Keratinocyte (primary cell): ENCODE results near the gene TAPT1. TPM values are rescaled to one million over a fixed set of nuclear protein-coding genes. Genes with fewer than 3 reads are reported as not detected.

Source experiments
- DNase-seq: peaks from one replicate; pipeline ENCODE4 v3.0.0-alpha.2; 2011; ENCODE audit warnings: low read depth, missing footprints, low spot score
- FAIRE-seq: peaks from 2 replicates; lab custom pipeline; 2011; peaks lifted over from hg19 to GRCh38; lab: Jason Lieb, UNC
- H2AFZ ChIP-seq: 2 replicates; pipeline ENCODE4 v1.6.0; 2012; ENCODE audit warnings: low read length, control low read depth, inconsistent platforms; ENCODE audit not compliant: control insufficient read depth
- H3K27ac ChIP-seq: 2 replicates; pipeline ENCODE4 v1.5.1; 2011; ENCODE audit warnings: low read length; ENCODE audit not compliant: control insufficient read depth, insufficient read depth
- H3K27me3 ChIP-seq: 3 replicates; pipeline ENCODE4 v1.6.0; 2011; ENCODE audit warnings: low read length; ENCODE audit not compliant: control insufficient read depth, insufficient read depth; ENCODE audit errors: extremely low read depth
- H3K36me3 ChIP-seq, 2 experiments: 2 replicates in 1 of 2; 3 replicates in 1 of 2; pipeline ENCODE4 v1.5.1; 2011; ENCODE audit warnings: low read length in 2 of 2, mild to moderate bottlenecking in 1 of 2; ENCODE audit not compliant: control insufficient read depth in 2 of 2, insufficient read depth in 2 of 2; ENCODE audit errors: extremely low read depth in 1 of 2
- H3K4me1 ChIP-seq: 3 replicates; pipeline ENCODE4 v1.5.1; 2011; ENCODE audit warnings: low read length; ENCODE audit not compliant: control insufficient read depth, insufficient read depth; ENCODE audit errors: extremely low read depth
- H3K4me2 ChIP-seq: 3 replicates; pipeline ENCODE4 v1.6.0; 2011; ENCODE audit warnings: low read depth, low read length; ENCODE audit not compliant: control insufficient read depth, insufficient read depth; ENCODE audit errors: extremely low read depth
- H3K4me3 ChIP-seq, 3 experiments: fragments of 200-600 bp in 1 of 3; sonication (generic) in 1 of 3; 2 replicates in 2 of 3; 3 replicates in 1 of 3; pipeline ENCODE4 v1.5.1; 2011 to 2016; ENCODE audit warnings: low read length in 3 of 3, mild to moderate bottlenecking in 3 of 3, control low read depth in 2 of 3, inconsistent platforms in 1 of 3, low read depth in 1 of 3, mixed read lengths in 1 of 3, mixed run types in 1 of 3, moderate library complexity in 1 of 3; ENCODE audit not compliant: control insufficient read depth in 2 of 3, insufficient read depth in 2 of 3; ENCODE audit errors: extremely low read depth in 1 of 3
- H3K79me2 ChIP-seq: 2 replicates; pipeline ENCODE4 v1.6.0; 2012; ENCODE audit warnings: low read length; ENCODE audit not compliant: control insufficient read depth, insufficient read depth
- H3K9ac ChIP-seq: 3 replicates; pipeline ENCODE4 v1.6.0; 2011; ENCODE audit warnings: low read length; ENCODE audit not compliant: control insufficient read depth, insufficient read depth; ENCODE audit errors: extremely low read depth
- H3K9me1 ChIP-seq: 3 replicates; pipeline ENCODE4 v1.6.0; 2011; ENCODE audit warnings: low read length; ENCODE audit not compliant: control insufficient read depth, insufficient read depth; ENCODE audit errors: extremely low read depth
- H3K9me3 ChIP-seq: 2 replicates; pipeline ENCODE4 v1.5.1; 2012; ENCODE audit warnings: low read depth, low read length; ENCODE audit not compliant: control insufficient read depth
- H4K20me1 ChIP-seq: 3 replicates; pipeline ENCODE4 v1.6.0; 2011; ENCODE audit warnings: low read length; ENCODE audit not compliant: control insufficient read depth, insufficient read depth; ENCODE audit errors: extremely low read depth
- CTCF ChIP-seq, 3 experiments: IDR thresholded peaks in 1 of 3; conservative IDR thresholded peaks in 1 of 3; optimal IDR thresholded peaks in 1 of 3; 2 replicates in 2 of 3; 3 replicates in 1 of 3; pipeline versions ENCODE3 to v1.5.1; 2011; ENCODE audit warnings: low read length in 3 of 3, mild to moderate bottlenecking in 3 of 3, moderate library complexity in 2 of 3, control low read depth in 1 of 3, inconsistent platforms in 1 of 3; ENCODE audit not compliant: insufficient read depth in 2 of 3; ENCODE audit errors: extremely low read depth in 1 of 3
- EZH2 ChIP-seq: IDR thresholded peaks from one replicate; pipeline ENCODE4 v1.6.1; 2012; ENCODE audit warnings: inconsistent platforms, mild to moderate bottlenecking, low read length, moderate library complexity
- dilution Hi-C: fragments of 300-500 bp; cut with MboI; formaldehyde crosslinking; loops from one replicate; pipeline ENCODE4 v1.7.0; 2020; ENCODE audit warnings: low sequenced_read_pairs; ENCODE audit not compliant: extremely low pct_ligation_motif_present
- polyA plus RNA-seq, 5 experiments: library from polyadenylated mRNA; depleted of rRNA in 3 of 5; stranded (reverse) in 3 of 5; stranded (forward) in 1 of 5; unstranded in 1 of 5; fragments of >200 nt; gene quantifications; 1 replicate in 1 of 5; 2 replicates in 3 of 5; 3 replicates in 1 of 5; pipeline versions ENCODE4 v1.2.1 to v1.2.3, GENCODE V29; 2011 to 2012; ENCODE audit warnings: missing spikeins in 2 of 5, low read depth in 1 of 5, low replicate concordance in 1 of 5

Gene TAPT1
- polyA plus RNA-seq, 1 donor (not counting 4 experiments of a cell fraction or from before 2014, with no cell fraction given) = 10.7 TPM

GRCh38 chr4:16235209-16235608 is 8.9 kb upstream of the TAPT1 start:
- H4K20me1 ChIP-seq = no peaks in the 10 kb centered on the region
- no peak overlapping the region for H3K4me2 ChIP-seq
- no peak overlapping the region for H3K4me3 ChIP-seq
- H3K9me3 ChIP-seq = no peaks in the 10 kb centered on the region
- FAIRE-seq = no peak
- H3K79me2 ChIP-seq = no peaks in the 10 kb centered on the region
- DNase-seq = no peak
- dilution Hi-C loops = no loop called here
- no peaks in the 10 kb centered on the region for H3K27me3 ChIP-seq
- no peak overlapping the region for H3K27ac ChIP-seq
- no peak overlapping the region for H3K9ac ChIP-seq
- TF ChIP-seq CTCF (optimal IDR thresholded peaks at IDR 0.05 in 1 of 3, IDR thresholded peaks at IDR 0.05 in 1 of 3, conservative IDR thresholded peaks at IDR 0.05 in 1 of 3; ENCODE audit: extremely low read depth in 1 of 3, insufficient read depth in 2 of 3, low read length in 3 of 3) = no peak
- no peak overlapping the region for H2AFZ ChIP-seq
- H3K4me1 ChIP-seq = no peaks in the 10 kb centered on the region
- no peaks in the 10 kb centered on the region for H3K36me3 ChIP-seq
- H3K9me1 ChIP-seq = no peaks in the 10 kb centered on the region

DNA sequence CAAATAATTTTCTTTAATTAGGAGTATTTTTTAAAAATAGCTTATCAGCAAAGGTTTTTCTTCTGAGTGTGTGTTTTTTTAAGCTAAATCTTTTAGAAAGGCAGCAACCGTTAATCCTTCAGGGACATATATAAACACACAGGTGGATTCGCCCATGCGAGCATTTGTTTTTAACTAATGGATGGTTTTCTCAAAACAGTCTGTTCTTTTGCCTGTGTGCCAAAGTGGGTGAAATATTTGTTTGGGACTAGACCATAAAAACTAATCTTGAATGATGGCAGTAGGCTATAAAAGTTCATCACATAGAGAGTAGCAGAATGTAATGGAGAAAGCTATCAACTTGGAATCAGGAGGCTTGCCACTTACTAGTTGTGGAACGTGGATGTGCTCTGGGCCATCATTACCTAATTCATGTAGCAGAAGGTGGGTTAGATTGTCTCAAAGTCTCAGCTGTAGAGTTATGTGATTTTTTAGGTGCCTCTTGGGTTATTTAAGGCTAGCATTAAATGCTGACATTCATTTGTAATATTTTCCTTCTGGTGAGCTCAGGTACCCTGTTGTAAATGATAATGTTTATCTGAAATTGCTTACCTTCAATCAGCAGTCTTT is 7.4 kb upstream of the TAPT1 start:
- H3K4me1 ChIP-seq = no peaks in the 10 kb centered on the region
- H2AFZ ChIP-seq = no peak overlapping the region
- DNase-seq = no peak
- no peak for TF ChIP-seq EZH2
- TF ChIP-seq CTCF (optimal IDR thresholded peaks at IDR 0.05 in 1 of 3, IDR thresholded peaks at IDR 0.05 in 1 of 3, conservative IDR thresholded peaks at IDR 0.05 in 1 of 3; ENCODE audit: extremely low read depth in 1 of 3, insufficient read depth in 2 of 3, low read length in 3 of 3) = no peak
- no peaks in the 10 kb centered on the region for H3K36me3 ChIP-seq
- no peak overlapping the region for H3K9ac ChIP-seq
- dilution Hi-C loops = no loop called here
- H3K79me2 ChIP-seq = no peaks in the 10 kb centered on the region
- H3K9me3 ChIP-seq = no peaks in the 10 kb centered on the region
- H3K27me3 ChIP-seq = no peaks in the 10 kb centered on the region
- H4K20me1 ChIP-seq = no peaks in the 10 kb centered on the region
- no peak overlapping the region for H3K27ac ChIP-seq
- H3K4me2 ChIP-seq = no peak overlapping the region
- FAIRE-seq = no peak
- no peak overlapping the region for H3K4me3 ChIP-seq
- no peaks in the 10 kb centered on the region for H3K9me1 ChIP-seq
